ENCODE data around the gene CALCA.

The CALCA gene

DNA sequence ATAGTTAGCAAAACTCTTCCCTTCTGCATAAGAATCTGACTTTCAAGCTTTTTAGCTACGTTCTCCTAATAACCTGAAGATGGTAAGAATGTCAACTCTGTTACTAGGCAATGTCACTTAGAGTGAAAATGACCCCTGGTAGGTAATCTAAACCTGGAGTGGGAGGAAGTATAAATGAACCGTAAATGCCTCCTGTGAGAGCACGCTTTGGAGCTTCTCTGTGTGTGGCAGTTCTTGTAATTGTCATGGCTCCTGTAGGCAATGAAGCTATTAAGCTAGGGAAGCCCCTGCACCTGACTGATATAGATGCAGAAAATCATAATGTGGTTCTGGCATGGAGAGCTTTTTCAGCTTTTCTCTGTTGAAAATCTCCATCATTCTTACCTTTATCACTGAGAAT lies 29.4 kb downstream of the CALCA start:
- DNase-seq (ENCODE audit: low spot score): no peak

- no peak for DNase-seq (ENCODE audit: low spot score)
These were observed 33.2 kb downstream of the CALCA start for GRCh38 chr11:14938936-14939335.

- no peak for DNase-seq (ENCODE audit: low spot score)
These were observed 37.4 kb downstream of the CALCA start for GRCh38 chr11:14934641-14935351.

DNA sequence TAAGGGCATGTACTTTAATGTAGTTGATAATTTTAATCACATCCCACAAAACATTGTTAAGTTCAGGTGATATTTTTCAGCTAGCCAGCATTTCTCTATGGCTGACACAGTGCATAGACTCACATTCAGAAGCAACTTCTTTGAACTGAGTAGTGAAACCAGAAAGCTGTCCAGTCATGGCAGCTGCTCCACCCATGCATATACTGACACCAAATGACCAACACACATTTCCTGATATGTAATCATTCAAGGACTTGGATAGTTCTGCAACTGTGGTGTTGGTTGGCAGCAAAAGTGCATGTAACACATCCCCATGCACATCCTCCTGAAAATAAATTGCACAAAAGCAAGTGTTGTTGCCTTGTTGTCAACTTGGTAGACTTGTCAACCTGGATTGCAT lies 39.7 kb downstream of the CALCA start:
- DNase-seq (ENCODE audit: low spot score): no peak

GRCh38 chr11:14930369-14930768 lies 41.8 kb downstream of the CALCA start:
- DNase-seq (ENCODE audit: low spot score): no peak

DNA sequence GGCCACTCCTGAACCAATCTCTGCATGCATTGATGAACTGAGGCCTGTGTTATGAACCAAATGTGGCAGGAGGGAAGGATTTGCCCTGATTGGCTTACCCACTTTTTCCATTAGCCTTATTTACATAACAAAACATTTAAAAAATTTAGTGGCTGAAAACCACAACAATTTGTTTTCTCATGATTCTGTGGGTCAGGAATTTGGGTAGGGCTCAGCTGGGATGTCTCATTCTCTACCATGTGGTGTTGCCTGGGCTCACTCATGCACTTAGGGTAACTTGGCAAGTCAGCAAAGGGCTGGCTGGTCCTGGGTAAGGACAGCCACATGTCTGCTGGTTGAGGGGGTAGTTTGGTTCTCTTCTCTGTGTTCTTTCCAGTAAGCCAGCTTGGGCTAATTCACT lies 45.0 kb downstream of the CALCA start:
- DNase-seq (ENCODE audit: low spot score): no peak

- no peak for DNase-seq (ENCODE audit: low spot score)
These were observed 47.8 kb downstream of the CALCA start for GRCh38 chr11:14924318-14924717.
